Measurements from ENCODE around the gene PEPD. TPM values are rescaled to one million over a fixed set of nuclear protein-coding genes. Genes with fewer than 3 reads are reported as not detected.

PEPD gene
- total RNA-seq, 4 donors from 2014 or later: 58.9 to 81.0 (median 70.7) TPM

DNA sequence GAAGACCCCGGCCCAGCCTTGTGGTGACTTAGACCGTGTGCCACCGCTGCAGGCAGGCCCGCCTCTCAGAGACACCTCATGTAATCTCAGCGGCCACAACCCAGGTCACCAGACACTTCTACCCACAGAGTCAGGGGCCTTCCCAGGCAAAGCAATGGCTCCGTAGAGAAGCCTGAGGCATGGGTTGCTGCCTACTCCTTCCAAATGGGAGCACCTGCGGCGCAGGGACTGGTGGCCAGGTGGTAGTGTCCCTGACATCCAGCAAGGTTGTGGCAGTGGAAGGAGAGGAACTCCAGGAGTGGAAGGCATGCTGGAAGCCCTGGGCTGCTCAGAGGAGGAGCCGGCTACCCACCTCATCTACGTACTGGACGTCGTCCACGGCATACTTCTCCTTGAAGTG, 21.0 kb downstream of the PEPD start:
- intact Hi-C loops (cut with DNase I; ENCODE audit: low total_unique reads): no loop called here
- no peak for TF ChIP-seq POLR2A (IDR thresholded peaks at IDR 0.05)
- TF ChIP-seq, protein P1, sequence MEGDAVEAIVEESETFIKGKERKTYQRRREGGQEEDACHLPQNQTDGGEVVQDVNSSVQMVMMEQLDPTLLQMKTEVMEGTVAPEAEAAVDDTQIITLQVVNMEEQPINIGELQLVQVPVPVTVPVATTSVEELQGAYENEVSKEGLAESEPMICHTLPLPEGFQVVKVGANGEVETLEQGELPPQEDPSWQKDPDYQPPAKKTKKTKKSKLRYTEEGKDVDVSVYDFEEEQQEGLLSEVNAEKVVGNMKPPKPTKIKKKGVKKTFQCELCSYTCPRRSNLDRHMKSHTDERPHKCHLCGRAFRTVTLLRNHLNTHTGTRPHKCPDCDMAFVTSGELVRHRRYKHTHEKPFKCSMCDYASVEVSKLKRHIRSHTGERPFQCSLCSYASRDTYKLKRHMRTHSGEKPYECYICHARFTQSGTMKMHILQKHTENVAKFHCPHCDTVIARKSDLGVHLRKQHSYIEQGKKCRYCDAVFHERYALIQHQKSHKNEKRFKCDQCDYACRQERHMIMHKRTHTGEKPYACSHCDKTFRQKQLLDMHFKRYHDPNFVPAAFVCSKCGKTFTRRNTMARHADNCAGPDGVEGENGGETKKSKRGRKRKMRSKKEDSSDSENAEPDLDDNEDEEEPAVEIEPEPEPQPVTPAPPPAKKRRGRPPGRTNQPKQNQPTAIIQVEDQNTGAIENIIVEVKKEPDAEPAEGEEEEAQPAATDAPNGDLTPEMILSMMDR (IDR thresholded peaks at IDR 0.05): no peak
- H3K4me3 ChIP-seq (ENCODE audit: low read depth, poor library complexity, severe bottlenecking): no peak overlapping the region
- no peak for DNase-seq (ENCODE audit: low spot score in 2 of 2)
- 96 to 98% methylated on average over 13 of the region's 13 CpGs for WGBS, 2 donors

DNA sequence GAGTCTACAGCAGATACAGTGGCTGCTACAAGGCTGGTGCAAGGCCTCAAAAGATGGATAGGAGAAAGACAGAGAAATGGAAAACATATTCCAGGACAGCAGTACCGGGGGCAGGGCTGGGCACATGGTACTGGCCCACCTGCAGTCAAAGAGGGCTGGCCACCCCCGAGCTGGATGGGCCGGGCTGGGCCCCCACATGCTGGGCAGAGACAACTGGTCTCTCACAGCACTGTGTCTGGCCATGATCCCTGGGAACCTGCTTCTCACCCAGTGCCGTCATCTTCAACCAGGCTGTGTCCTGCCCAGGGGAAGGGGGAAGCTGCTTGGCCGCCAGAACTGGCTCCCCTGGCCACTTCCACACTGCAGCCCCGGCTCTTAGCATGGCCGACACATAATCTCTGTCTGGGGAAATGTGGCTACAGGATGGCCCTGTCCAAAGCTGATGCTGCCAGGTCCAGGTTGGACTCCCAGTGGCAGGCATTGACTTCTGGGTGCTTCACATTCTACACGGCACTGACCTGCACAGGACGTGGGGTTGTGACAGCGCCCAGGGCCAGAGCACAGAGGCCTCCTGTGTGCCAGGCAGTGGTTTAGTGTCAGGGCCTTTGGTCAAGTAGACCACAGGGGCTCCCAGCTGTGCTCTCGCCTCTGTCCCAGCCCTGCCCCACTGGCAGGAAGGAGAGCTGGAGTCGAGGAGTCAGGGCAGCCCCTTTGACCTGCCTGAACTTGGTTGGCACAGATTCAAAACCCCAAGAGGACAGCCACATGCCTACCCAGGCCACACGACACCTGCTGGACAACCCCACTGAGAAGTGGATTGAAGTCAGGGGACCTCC, 21.7 kb downstream of the PEPD start:
- no peak overlapping the region for H3K4me3 ChIP-seq (ENCODE audit: low read depth, poor library complexity, severe bottlenecking)

DNA sequence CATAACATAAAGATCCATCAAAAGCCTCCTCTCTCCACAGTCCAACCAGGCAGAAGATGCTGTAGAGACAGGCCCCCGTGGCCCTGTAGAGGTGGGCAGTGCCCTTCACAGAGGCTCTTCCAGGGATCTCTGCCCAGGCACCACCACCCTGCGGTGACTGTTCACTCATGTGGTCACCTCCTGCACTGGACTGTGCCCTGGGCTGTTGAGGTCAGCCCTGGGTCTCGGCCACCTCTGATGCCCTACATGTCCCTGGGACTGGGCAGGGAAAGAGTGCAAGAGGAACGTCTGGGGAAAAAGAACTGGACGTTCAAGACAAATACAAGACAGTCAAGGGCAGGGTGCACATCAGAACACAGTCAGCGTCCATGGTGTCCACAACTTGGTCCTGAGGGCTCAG, 22.3 kb downstream of the PEPD start:
- intact Hi-C loops (cut with DNase I; ENCODE audit: low total_unique reads): no loop called here
- TF ChIP-seq POLR2A (IDR thresholded peaks at IDR 0.05): no peak
- TF ChIP-seq, protein P1 (IDR thresholded peaks at IDR 0.05): no peak
- no peak overlapping the region for H3K4me3 ChIP-seq (ENCODE audit: low read depth, poor library complexity, severe bottlenecking)
- WGBS, 2 donors: 83 to 84% methylated on average over 6 of the region's 6 CpGs
- DNase-seq (ENCODE audit: low spot score in 2 of 2): no peak

More for the DNA sequence above, 21.7 kb downstream of the PEPD start:
- WGBS, 2 donors: 85 to 90% methylated on average over 13 of the region's 13 CpGs
- intact Hi-C loops (cut with DNase I; ENCODE audit: low total_unique reads): no loop called here
- no peak for DNase-seq (ENCODE audit: low spot score in 2 of 2)
- TF ChIP-seq, protein P1 (IDR thresholded peaks at IDR 0.05): no peak
- TF ChIP-seq POLR2A (IDR thresholded peaks at IDR 0.05): no peak

DNA sequence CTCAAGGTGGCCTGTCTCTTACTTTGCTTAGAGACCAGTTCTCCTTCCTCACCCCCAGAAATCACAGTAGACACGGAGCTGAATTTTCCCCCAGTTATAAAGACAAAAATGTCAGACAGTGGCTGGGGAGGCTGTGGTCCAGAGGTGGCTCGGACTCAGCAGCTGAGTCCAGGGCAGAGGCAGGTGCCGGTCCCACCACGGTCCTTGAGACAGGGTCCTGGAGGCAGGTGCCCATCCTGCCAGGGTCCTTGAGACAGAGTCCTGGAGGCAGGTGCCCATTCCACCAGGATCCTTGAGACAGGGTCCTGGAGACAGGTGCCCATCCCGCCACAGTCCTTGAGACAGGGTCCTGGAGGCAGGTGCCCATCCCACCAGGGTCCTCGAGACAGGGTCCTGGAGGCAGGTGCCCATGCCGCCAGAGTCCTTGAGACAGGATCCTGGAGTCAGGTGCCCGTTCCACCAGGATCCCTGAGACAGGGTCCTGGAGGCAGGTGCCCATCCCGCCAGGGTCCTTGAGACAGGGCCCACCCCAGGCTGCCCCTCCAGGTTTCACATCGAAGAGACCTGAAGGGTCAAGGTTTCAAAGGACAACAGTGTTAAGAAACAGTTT, 23.1 kb downstream of the PEPD start:
- intact Hi-C loops (cut with DNase I; ENCODE audit: low total_unique reads): no loop called here
- 89 to 98% methylated on average over 10 of the region's 10 CpGs for WGBS, 2 donors
- H3K4me3 ChIP-seq (ENCODE audit: low read depth, poor library complexity, severe bottlenecking): no peak overlapping the region
- no peak for TF ChIP-seq POLR2A (IDR thresholded peaks at IDR 0.05)
- TF ChIP-seq, protein P1 (IDR thresholded peaks at IDR 0.05): no peak
- DNase-seq (ENCODE audit: low spot score in 2 of 2): no peak

DNA sequence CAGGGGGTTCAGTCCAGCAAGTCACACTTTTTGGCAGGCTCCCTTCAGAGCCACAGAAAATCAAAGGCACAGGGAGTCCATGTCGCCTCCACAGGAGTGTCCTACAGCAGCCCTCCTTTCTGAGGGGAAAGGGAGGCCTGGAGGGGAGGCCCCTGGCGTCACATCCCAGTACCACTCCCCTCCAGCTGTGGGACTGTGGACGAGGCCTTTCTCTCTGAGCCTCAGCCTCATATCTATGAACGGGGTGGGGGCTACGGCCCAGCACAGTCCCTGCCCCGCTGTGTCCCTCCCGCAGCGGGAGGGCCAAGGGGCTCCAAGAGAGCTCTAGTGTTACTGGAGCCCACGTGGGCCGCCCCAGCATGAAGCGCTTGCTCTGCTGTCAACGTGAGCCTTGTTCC, 23.8 kb downstream of the PEPD start:
- WGBS, 2 donors: 97 to 98% methylated on average over 9 to 12 of the region's 12 CpGs
- no peak for DNase-seq (ENCODE audit: low spot score in 2 of 2)
- H3K4me3 ChIP-seq (ENCODE audit: low read depth, poor library complexity, severe bottlenecking): no peak overlapping the region
- TF ChIP-seq POLR2A (IDR thresholded peaks at IDR 0.05): no peak
- TF ChIP-seq, protein P1 (IDR thresholded peaks at IDR 0.05): no peak
- intact Hi-C loops (cut with DNase I; ENCODE audit: low total_unique reads): no loop called here
